Progenitor cell of endocrine pancreas (in vitro differentiated cells): ENCODE data around the gene TP63. TPM values are rescaled to one million over a fixed set of nuclear protein-coding genes. Genes with fewer than 3 reads are reported as not detected.

Experiments
- DNase-seq: peaks from one replicate; pipeline ENCODE4 v3.0.0; 2021; ENCODE audit warnings: low spot score; ENCODE audit not compliant: unreplicated experiment
- H3K27ac Mint-ChIP-seq: 2 replicates; pipeline ENCODE4 v1.8.0; 2021; ENCODE audit warnings: mild to moderate bottlenecking, moderate library complexity, mixed read lengths
- H3K27me3 Mint-ChIP-seq: 2 replicates; pipeline ENCODE4 v1.8.0; 2021; ENCODE audit warnings: mixed read lengths
- H3K36me3 Mint-ChIP-seq: 2 replicates; pipeline ENCODE4 v1.8.0; 2022; ENCODE audit warnings: mixed read lengths; ENCODE audit not compliant: insufficient read depth
- H3K4me1 Mint-ChIP-seq: 2 replicates; pipeline ENCODE4 v1.8.0; 2021; ENCODE audit warnings: low read depth, mixed read lengths
- H3K4me3 Mint-ChIP-seq: 2 replicates; pipeline ENCODE4 v1.8.0; 2021; ENCODE audit warnings: low read depth, mild to moderate bottlenecking, moderate library complexity, mixed read lengths
- H3K9me3 Mint-ChIP-seq: 2 replicates; pipeline ENCODE4 v1.8.0; 2021; ENCODE audit warnings: low read depth, mixed read lengths
- CTCF ChIP-seq: fragments of 200-600 bp; sonication (generic); IDR thresholded peaks from one replicate; pipeline ENCODE4 v1.5.0; 2021; ENCODE audit warnings: antibody characterized with exemption, mild to moderate bottlenecking; ENCODE audit not compliant: unreplicated experiment
- total RNA-seq: library from RNA; stranded (reverse); gene quantifications from 2 replicates; pipeline ENCODE4 v1.2.1, GENCODE V29; 2021

Gene TP63
- total RNA-seq, 1 donor from 2014 or later: 0.72 TPM

- no peak for TF ChIP-seq CTCF
- Mint-ChIP-seq H3K4me1 (peaks cover 12% of the 10 kb centered on the region), H3K27ac (no peak overlapping the region), H3K9me3 (no peaks in the 10 kb centered on the region), H3K36me3 (no peaks in the 10 kb centered on the region), H3K4me3 (no peak overlapping the region), H3K27me3 (peaks cover 36% of the 10 kb centered on the region)
- no peak for DNase-seq
Measured at GRCh38 chr3:189845069-189845468, 213.9 kb downstream of the TP63 start.

- Mint-ChIP-seq H3K27ac (no peak overlapping the region), H3K36me3 (no peaks in the 10 kb centered on the region), H3K4me3 (no peak overlapping the region), H3K27me3 (peaks cover 27% of the 10 kb centered on the region), H3K4me1 (peaks cover 4% of the 10 kb centered on the region), H3K9me3 (no peaks in the 10 kb centered on the region)
- no peak for TF ChIP-seq CTCF
- DNase-seq: no peak
Measured at GRCh38 chr3:189848395-189849040, 217.3 kb downstream of the TP63 start.

GRCh38 chr3:189849262-189849661 lies 218.1 kb downstream of the TP63 start:
- TF ChIP-seq CTCF: no peak
- H3K27ac Mint-ChIP-seq: no peak overlapping the region
- H3K4me3 Mint-ChIP-seq: no peak overlapping the region
- H3K4me1 Mint-ChIP-seq: peaks cover 4% of the 10 kb centered on the region
- peaks cover 27% of the 10 kb centered on the region for H3K27me3 Mint-ChIP-seq
- DNase-seq: no peak
- H3K36me3 Mint-ChIP-seq: no peaks in the 10 kb centered on the region
- no peaks in the 10 kb centered on the region for H3K9me3 Mint-ChIP-seq

- DNase-seq: no peak
- Mint-ChIP-seq H3K4me3 (no peak overlapping the region), H3K4me1 (no peaks in the 10 kb centered on the region), H3K36me3 (no peaks in the 10 kb centered on the region), H3K27me3 (peaks cover 12% of the 10 kb centered on the region), H3K27ac (no peak overlapping the region), H3K9me3 (no peaks in the 10 kb centered on the region)
- no peak for TF ChIP-seq CTCF
Measured at GRCh38 chr3:189851682-189852081, 220.5 kb downstream of the TP63 start.

- Mint-ChIP-seq H3K4me3 (no peak overlapping the region), H3K27me3 (peaks cover 8% of the 10 kb centered on the region), H3K4me1 (no peaks in the 10 kb centered on the region), H3K36me3 (no peaks in the 10 kb centered on the region), H3K9me3 (no peaks in the 10 kb centered on the region), H3K27ac (no peak overlapping the region)
- TF ChIP-seq CTCF: no peak
- no peak for DNase-seq
Measured at GRCh38 chr3:189853906-189854305, 222.7 kb downstream of the TP63 start.
